Thoracic aorta (tissue), 2 donors: Measurements from ENCODE around the gene ALLC. TPM values are rescaled to one million over a fixed set of nuclear protein-coding genes. Genes with fewer than 3 reads are reported as not detected.

Source experiments
- ATAC-seq: fragments of 150-250 bp; one replicate; pipeline ENCODE4 v1.8.0; 2017; ENCODE audit warnings: low read depth; ENCODE audit not compliant: insufficient number of reproducible peaks, low FRiP score
- DNase-seq: peaks from one replicate; pipeline ENCODE4 v3.0.0-alpha.2; 2020; ENCODE audit warnings: low spot score
- H3K27ac ChIP-seq, 2 donors: fragments of 200-600 bp; sonication (generic); 1 replicate in 1 of 2; 2 replicates in 1 of 2; pipeline ENCODE4 v1.5.1; 2016; ENCODE audit warnings: mild to moderate bottlenecking in 2 of 2, moderate library complexity in 2 of 2
- H3K27me3 ChIP-seq: fragments of 200-600 bp; sonication (generic); replicated peaks from 2 replicates; pipeline ENCODE4 v1.6.0; 2016; ENCODE audit warnings: mild to moderate bottlenecking; ENCODE audit not compliant: insufficient read depth
- H3K36me3 ChIP-seq: fragments of 200-600 bp; sonication (generic); one replicate; pipeline ENCODE4 v1.5.1; 2016
- H3K4me1 ChIP-seq, 2 donors: fragments of 200-600 bp; sonication (generic); 1 replicate in 1 of 2; 2 replicates in 1 of 2; pipeline versions ENCODE4 v1.5.1 to v1.6.0; 2016; ENCODE audit warnings: low read depth in 2 of 2, mild to moderate bottlenecking in 1 of 2; ENCODE audit not compliant: control insufficient read depth in 1 of 2
- H3K4me3 ChIP-seq: fragments of 200-600 bp; sonication (generic); 2 replicates; pipeline ENCODE4 v1.5.1; 2016; ENCODE audit warnings: mild to moderate bottlenecking
- H3K9me3 ChIP-seq: fragments of 200-600 bp; sonication (generic); 2 replicates; pipeline ENCODE4 v1.5.1; 2016
- total RNA-seq, 2 donors: library from RNA; depleted of rRNA; stranded (reverse); fragments of >200 nt; gene quantifications; one replicate each; pipeline versions ENCODE4 v1.1.0 to v1.2.3, GENCODE V29; 2016
- TF ChIP-seq, protein P1 (sequence below): fragments of 200-600 bp; sonication (generic); IDR thresholded peaks from one replicate; pipeline ENCODE4 v1.5.1; 2019; ENCODE audit warnings: antibody characterized with exemption

ALLC gene
- total RNA-seq, 2 donors from 2014 or later: 1.1 TPM; not detected in 1

DNA sequence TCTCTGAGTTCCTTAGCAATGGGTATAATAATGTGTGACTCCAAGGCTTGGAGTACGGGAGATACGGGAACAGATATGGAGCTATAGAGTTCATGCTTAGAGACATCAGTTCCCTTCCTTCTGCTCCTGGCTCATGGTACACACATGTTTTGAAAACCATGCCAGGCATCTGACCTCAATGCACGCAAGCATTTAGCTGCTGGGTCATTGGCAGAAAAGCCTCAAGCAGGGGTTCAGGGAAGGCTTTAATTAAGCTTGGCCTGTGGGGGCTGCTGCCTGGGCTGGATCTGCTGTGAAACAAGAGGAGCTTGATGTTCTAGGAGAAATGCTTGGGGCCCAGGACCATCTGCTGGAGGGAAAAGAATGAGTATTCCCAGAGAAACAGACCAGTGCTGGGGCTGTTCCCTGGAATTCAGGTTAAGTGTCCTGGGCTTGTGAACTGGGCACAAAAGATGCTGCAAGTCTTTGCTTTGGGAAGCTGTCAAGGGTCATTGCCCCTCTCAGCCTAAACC lies 3.2 kb downstream of the ALLC start:
- H3K27me3 ChIP-seq: no peaks in the 10 kb centered on the region
- DNase-seq (no peak), ATAC-seq (no peak)
- TF ChIP-seq, protein P1, sequence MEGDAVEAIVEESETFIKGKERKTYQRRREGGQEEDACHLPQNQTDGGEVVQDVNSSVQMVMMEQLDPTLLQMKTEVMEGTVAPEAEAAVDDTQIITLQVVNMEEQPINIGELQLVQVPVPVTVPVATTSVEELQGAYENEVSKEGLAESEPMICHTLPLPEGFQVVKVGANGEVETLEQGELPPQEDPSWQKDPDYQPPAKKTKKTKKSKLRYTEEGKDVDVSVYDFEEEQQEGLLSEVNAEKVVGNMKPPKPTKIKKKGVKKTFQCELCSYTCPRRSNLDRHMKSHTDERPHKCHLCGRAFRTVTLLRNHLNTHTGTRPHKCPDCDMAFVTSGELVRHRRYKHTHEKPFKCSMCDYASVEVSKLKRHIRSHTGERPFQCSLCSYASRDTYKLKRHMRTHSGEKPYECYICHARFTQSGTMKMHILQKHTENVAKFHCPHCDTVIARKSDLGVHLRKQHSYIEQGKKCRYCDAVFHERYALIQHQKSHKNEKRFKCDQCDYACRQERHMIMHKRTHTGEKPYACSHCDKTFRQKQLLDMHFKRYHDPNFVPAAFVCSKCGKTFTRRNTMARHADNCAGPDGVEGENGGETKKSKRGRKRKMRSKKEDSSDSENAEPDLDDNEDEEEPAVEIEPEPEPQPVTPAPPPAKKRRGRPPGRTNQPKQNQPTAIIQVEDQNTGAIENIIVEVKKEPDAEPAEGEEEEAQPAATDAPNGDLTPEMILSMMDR: no peak
- H3K4me1 ChIP-seq: no peaks in the 10 kb centered on the region
- no peaks in the 10 kb centered on the region for H3K36me3 ChIP-seq
- no peak overlapping the region for H3K4me3 ChIP-seq
- H3K27ac ChIP-seq: no peak overlapping the region
- no peaks in the 10 kb centered on the region for H3K9me3 ChIP-seq

DNA sequence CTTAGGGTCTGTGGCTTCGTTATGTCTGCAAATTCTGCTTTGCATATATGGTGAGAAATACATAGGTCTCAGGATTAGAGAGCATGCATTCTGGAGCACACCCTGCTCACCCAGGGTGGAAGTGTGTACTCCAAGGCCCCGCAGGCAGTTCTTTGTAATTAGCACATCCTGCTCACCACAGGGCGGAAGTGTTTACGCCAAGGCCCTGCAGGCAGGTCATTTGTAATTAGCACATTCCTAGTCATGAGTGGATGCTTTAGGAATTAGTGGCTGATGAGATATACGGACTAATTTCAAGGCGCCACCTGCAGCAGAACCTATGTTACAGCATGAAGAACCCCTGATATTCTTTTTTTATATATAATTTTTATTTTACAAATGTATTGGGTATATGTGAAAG lies 4.2 kb downstream of the ALLC start:
- no peak overlapping the region for H3K27ac ChIP-seq
- ATAC-seq (no peak), DNase-seq (no peak)

DNA sequence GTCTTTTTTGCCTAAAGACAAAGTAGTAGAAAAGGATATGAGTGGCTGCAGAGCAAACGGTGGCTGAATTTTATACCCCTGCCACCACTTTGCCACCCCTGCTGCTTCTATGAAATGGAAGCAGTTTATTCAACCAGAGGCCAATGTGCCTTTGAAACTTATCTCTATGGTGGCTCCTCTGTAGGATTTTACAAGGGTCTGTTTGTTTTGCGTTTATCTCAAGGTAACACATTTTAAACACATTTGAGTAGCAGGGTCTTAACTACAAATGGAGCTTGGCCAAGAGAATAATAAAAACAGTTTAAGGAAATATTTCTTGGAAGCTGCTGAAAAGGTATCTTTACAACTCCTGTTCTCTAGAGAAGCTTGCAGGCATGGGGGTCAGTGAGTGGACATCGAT lies 6.1 kb downstream of the ALLC start:
- Histone ChIP-seq H3K4me1 (no peaks in the 10 kb centered on the region), H3K9me3 (no peaks in the 10 kb centered on the region), H3K4me3 (no peak overlapping the region), H3K27me3 (no peaks in the 10 kb centered on the region), H3K27ac (no peak overlapping the region), H3K36me3 (no peaks in the 10 kb centered on the region)
- DNase-seq (no peak), ATAC-seq (no peak)
- TF ChIP-seq, protein P1: no peak

More for the DNA sequence above, 4.2 kb downstream of the ALLC start:
- Histone ChIP-seq H3K27me3 (no peaks in the 10 kb centered on the region), H3K36me3 (no peaks in the 10 kb centered on the region), H3K9me3 (no peaks in the 10 kb centered on the region), H3K4me3 (no peak overlapping the region), H3K4me1 (no peaks in the 10 kb centered on the region)
- TF ChIP-seq, protein P1: no peak

DNA sequence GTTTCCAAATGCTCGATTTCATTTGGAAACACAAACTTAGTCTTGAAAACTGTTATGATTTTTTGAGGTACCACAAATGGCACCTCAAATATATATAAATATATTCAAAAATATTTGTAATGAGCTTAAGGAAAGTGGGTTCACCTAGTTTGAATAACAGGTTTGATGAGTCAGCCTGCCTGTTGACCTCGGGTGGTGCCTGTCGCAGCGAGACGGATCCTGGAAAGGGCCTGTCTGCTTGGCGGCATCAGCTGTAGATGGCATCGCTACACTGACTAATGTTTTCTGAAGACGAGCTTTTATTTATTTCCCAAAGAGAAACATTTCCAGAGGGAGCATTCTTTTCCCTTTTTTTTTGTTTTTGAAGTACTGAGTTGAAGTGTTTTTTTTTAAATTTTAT lies 6.9 kb downstream of the ALLC start:
- no peaks in the 10 kb centered on the region for H3K4me1 ChIP-seq
- TF ChIP-seq, protein P1: no peak
- no peaks in the 10 kb centered on the region for H3K36me3 ChIP-seq
- no peaks in the 10 kb centered on the region for H3K27me3 ChIP-seq
- no peaks in the 10 kb centered on the region for H3K9me3 ChIP-seq
- no peak overlapping the region for H3K4me3 ChIP-seq
- ATAC-seq (no peak), DNase-seq (no peak)
- H3K27ac ChIP-seq: no peak overlapping the region

DNA sequence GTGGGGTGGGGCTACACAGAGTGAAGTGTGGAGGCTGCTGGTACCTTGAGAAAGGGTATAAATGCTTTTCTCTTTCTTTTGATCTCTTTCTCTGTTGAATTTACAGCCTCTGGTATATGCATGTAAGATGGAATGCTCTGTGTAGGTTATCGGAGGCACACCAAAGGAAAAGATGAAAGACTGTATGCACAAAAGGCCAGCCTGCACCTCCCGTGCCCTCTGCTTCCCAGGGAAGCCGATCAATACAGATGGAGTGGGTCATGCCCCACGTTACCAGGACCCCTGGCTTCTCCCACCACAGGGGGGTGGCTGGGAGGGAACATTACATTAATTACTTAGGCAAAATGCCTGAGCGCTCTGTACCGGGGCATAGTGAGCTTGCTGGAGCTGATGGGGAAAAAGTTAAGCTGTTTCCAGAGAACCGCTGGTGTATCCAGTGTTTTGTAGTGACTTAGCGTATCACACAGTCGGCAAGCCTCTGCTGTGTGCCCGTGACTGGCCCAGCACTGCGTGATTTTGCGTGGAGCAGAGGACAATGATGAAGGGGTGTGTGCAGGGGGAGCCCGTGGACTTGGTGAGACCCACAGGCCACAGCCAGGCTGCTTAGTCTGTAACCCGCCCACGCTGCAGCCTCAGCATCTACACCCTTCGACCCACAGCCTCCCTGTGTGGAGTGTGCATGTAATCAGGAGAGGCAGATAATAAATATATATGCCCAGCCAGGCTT lies 8.0 kb downstream of the ALLC start:
- H3K9me3 ChIP-seq: no peaks in the 10 kb centered on the region
- ATAC-seq: no peak
- H3K36me3 ChIP-seq: no peaks in the 10 kb centered on the region
- H3K4me3 ChIP-seq: no peak overlapping the region
- H3K27ac ChIP-seq: no peak overlapping the region
- H3K4me1 ChIP-seq: no peaks in the 10 kb centered on the region
- no peak for DNase-seq
- TF ChIP-seq, protein P1: no peak
- H3K27me3 ChIP-seq: no peaks in the 10 kb centered on the region
